Fibroblast of the aortic adventitia (primary cell): ENCODE results near the gene WDHD1. TPM values are rescaled to one million over a fixed set of nuclear protein-coding genes. Genes with fewer than 3 reads are reported as not detected.

Experiments
- DNase-seq: peaks from one replicate; pipeline ENCODE4 v3.0.0-alpha.2; 2010; ENCODE audit warnings: low read depth
- H3K4me3 ChIP-seq: 2 replicates; pipeline ENCODE4 v1.5.1; 2011; ENCODE audit warnings: low read depth, mild to moderate bottlenecking, control low read depth, low read length, moderate library complexity
- total RNA-seq: library from RNA; depleted of rRNA; stranded (reverse); fragments of >200 nt; gene quantifications from 2 replicates; pipeline ENCODE4 v1.2.3, GENCODE V29; 2012; ENCODE audit warnings: low replicate concordance
- TF ChIP-seq, protein P1 (sequence below): IDR thresholded peaks from 2 replicates; pipeline ENCODE4 v1.5.1; 2011; ENCODE audit warnings: mild to moderate bottlenecking, low read length, control low read depth, inconsistent platforms; ENCODE audit not compliant: insufficient read depth

The WDHD1 gene, protein sequence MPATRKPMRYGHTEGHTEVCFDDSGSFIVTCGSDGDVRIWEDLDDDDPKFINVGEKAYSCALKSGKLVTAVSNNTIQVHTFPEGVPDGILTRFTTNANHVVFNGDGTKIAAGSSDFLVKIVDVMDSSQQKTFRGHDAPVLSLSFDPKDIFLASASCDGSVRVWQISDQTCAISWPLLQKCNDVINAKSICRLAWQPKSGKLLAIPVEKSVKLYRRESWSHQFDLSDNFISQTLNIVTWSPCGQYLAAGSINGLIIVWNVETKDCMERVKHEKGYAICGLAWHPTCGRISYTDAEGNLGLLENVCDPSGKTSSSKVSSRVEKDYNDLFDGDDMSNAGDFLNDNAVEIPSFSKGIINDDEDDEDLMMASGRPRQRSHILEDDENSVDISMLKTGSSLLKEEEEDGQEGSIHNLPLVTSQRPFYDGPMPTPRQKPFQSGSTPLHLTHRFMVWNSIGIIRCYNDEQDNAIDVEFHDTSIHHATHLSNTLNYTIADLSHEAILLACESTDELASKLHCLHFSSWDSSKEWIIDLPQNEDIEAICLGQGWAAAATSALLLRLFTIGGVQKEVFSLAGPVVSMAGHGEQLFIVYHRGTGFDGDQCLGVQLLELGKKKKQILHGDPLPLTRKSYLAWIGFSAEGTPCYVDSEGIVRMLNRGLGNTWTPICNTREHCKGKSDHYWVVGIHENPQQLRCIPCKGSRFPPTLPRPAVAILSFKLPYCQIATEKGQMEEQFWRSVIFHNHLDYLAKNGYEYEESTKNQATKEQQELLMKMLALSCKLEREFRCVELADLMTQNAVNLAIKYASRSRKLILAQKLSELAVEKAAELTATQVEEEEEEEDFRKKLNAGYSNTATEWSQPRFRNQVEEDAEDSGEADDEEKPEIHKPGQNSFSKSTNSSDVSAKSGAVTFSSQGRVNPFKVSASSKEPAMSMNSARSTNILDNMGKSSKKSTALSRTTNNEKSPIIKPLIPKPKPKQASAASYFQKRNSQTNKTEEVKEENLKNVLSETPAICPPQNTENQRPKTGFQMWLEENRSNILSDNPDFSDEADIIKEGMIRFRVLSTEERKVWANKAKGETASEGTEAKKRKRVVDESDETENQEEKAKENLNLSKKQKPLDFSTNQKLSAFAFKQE
- total RNA-seq = 9.3 and 27.0 TPM in 2 replicates

DNA sequence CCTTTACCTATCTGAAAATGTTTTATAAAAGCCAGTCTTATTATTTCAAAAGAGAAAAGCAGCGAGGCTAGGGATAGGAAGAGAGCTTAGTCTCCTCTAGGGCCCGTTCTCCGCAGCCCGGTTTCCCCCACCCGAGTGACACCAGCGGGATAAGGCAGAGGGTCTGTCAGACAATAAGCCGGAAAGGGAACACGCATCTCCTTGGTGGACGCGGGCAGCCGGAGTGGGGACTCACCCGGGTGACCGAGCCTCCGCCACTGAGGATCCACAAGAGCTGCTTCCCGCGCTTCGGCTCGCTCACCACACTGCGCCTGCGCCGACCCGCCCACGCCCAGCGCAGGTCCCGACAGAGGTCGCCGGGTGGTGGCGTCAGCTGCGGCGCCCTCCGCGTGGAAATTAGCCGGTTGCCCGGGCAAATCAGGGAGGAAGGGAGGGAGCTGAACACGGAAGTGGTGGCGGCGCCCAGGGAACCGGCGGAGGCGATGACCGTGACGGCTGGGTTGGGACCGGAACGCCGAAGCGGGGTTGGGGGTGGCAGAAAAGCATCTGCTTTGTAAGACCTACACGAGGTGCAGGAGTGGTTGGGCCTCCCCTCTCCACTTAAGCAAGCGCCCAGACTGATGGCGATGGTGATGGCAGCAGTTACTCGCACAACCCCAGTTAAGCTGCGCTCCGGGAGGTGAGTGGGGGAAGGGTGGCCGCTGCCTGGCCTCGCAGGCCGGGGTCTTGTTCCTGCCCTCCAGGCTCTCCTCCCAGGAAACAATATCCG, at the start of gene WDHD1, which contains the start of gene SOCS4:
TSS of gene WDHD1 (minus strand) at position 307 of the 769 bp plus-strand sequence. CDS start 312 bp downstream, outside the sequence.
TSS of gene SOCS4 (plus strand) at position 444 of the 769 bp plus-strand sequence. CDS start 15,806 bp downstream, outside the sequence.
- peak; percentile 88 for DNase-seq
- H3K4me3 ChIP-seq = peak within 1 kb of the TSS; percentile 96
- TF ChIP-seq, protein P1, sequence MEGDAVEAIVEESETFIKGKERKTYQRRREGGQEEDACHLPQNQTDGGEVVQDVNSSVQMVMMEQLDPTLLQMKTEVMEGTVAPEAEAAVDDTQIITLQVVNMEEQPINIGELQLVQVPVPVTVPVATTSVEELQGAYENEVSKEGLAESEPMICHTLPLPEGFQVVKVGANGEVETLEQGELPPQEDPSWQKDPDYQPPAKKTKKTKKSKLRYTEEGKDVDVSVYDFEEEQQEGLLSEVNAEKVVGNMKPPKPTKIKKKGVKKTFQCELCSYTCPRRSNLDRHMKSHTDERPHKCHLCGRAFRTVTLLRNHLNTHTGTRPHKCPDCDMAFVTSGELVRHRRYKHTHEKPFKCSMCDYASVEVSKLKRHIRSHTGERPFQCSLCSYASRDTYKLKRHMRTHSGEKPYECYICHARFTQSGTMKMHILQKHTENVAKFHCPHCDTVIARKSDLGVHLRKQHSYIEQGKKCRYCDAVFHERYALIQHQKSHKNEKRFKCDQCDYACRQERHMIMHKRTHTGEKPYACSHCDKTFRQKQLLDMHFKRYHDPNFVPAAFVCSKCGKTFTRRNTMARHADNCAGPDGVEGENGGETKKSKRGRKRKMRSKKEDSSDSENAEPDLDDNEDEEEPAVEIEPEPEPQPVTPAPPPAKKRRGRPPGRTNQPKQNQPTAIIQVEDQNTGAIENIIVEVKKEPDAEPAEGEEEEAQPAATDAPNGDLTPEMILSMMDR = no peak

DNA sequence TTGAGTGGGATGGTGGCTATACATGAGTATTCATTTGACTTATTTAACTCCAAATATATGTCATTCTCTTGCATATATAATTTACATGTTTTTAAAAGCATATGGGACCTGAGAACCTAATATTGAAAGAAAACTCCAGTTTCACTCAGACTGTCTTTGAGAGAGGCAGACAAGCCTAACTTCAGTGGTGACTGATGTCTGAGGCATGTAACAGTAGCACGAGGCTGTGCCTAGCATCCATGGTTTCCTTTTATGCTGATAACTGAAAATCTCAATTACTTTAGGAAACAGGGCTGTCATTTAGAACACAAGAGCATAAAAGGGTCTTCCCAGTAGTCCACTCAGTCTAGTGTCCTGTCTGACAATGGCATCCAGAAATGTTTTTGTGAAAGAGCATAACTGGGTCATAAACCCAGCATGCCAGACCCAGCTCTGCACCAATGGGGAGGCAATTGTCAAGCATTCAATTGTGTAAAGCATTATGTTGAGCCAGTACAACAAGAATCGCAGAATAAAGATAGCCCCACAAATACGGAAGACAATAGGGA, 48.8 kb upstream of the WDHD1 start:
- TF ChIP-seq, protein P1 = no peak
- DNase-seq = peak; percentile 33
- H3K4me3 ChIP-seq = no peak overlapping the region

GRCh38 chr14:55074662-55075061, 47.8 kb upstream of the WDHD1 start:
- H3K4me3 ChIP-seq = no peak overlapping the region
- DNase-seq = no peak
- TF ChIP-seq, protein P1 = no peak

GRCh38 chr14:55073856-55074255, 47.0 kb upstream of the WDHD1 start:
- DNase-seq = peak; percentile 86
- TF ChIP-seq, protein P1 = no peak
- H3K4me3 ChIP-seq = no peak overlapping the region

DNA sequence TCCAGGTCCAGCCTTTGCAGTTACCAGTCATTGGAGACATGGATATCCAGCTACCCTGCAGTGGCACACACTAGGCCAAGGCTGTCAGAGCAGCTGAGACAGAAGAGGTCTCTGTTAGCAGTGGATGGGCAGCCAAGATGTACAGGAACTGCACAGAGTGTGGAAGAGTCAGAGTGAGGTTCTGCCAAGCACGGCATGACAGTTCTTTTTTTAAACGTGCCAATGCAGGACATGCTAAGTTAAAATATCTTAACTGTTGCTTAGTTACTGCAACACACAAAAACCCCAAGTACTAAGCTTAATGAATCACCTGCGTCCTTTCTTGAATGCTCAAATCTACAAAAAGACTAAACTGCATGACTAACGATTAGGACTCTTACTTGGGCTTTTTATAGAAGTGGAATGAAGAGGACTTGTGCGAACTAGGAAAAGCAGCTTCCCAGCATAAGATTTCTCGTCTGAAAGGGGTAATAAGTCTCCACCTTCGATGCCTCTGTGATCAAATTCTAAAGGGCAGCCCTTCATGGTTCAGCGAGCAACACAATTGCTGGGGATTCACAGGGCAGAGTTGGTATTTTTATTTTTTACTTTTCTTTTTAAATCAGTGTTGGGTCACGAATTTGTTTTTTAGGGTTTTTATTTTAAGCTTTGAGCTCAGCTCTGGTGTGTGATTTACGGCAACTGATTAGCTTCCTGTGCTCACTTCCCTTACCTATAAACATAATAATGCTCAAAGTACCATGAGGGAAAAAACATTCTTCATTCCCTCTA, 45.2 kb upstream of the WDHD1 start:
- peak; percentile 91 for DNase-seq
- TF ChIP-seq, protein P1 = no peak
- peak overlapping the region; percentile 7 for H3K4me3 ChIP-seq
